GM18499 (cell line): Measurements from ENCODE around the gene RNASEH2C.
"Not testable (repeated sequence)": the region's sequence is repeated elsewhere in the genome, so short reads cannot be mapped to it uniquely, and the experiment has no call there.

Source experiments
- ATAC-seq: cut with Tn5 transposase; IDR thresholded peaks from one replicate; pipeline ENCODE4 v1.9.1; 2021; ENCODE audit warnings: moderate number of reproducible peaks; ENCODE audit not compliant: insufficient read depth, unreplicated experiment

Gene RNASEH2C

DNA sequence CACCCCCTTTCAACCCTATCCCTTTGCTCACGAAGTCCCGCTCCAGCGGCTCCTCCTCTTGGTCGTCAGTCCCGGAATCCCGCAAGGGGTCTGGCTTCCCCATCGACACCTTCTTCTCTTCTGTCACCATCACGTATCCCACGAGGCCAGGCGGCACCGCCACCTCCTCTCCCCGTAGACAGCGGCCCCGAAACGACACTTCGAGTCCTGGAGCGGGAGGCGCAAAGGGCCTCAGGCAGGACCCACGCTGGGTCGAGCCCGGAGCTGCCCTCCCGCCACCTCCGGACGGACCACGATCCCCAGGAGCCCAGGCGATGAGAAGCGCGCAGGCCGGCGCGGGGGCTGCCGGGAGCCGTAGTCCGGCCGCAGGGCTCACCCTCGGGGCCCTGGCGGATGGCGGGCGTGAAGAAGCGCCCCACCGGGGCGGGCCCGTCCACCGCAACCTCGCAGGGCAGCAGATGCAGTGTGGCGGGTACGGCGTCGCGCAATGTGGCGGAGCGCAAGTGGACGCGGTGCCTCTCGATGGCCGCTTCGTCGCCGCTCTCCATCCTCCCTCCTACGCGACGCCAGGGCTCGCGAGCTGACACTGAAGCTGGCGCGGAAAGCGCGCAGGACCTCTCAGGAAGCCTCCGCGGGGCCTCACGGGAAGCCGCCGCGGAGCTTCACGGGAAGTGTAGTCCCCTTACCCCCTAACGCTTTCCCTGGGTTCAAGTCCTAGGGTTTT, at the start of gene RNASEH2C:
TSS of gene RNASEH2C (minus strand) at position 588 of the 724 bp plus-strand sequence. CDS start at position 548, 40 bp downstream.
- ATAC-seq, result no peak

- ATAC-seq, result not testable (repeated sequence)
Observed at GRCh38 chr11:65767806-65768205, 47.2 kb upstream of the RNASEH2C start.

- no peak for ATAC-seq
Observed at GRCh38 chr11:65767406-65767805, 46.8 kb upstream of the RNASEH2C start.

- ATAC-seq, result no peak
Observed at GRCh38 chr11:65766535-65766934, 45.9 kb upstream of the RNASEH2C start.

DNA sequence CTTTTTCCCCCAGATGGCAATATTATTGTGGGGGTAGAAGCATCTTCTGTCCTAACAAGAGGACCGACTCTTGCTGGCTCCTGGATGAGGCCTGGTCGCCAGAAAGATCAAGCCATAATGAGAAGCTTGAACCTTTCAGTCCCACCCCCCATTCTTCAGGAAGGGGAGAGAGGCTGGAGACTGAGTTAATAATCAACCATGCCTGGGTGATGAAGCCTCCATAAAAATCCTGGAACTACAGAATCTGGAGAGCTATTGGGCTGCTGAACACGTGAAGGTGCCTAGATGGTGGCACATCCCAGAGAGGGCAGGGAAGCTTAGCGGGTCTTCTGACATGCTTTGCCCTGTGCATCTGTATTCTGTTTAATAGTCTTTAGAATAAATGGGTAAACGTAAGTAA, 43.8 kb upstream of the RNASEH2C start:
- no peak for ATAC-seq

- not testable (repeated sequence) for ATAC-seq
Observed at GRCh38 chr11:65762816-65763215, 42.2 kb upstream of the RNASEH2C start.

GRCh38 chr11:65762169-65762568, 41.6 kb upstream of the RNASEH2C start:
- not testable (repeated sequence) for ATAC-seq

GRCh38 chr11:65745049-65745448, 24.5 kb upstream of the RNASEH2C start:
- no peak for ATAC-seq

DNA sequence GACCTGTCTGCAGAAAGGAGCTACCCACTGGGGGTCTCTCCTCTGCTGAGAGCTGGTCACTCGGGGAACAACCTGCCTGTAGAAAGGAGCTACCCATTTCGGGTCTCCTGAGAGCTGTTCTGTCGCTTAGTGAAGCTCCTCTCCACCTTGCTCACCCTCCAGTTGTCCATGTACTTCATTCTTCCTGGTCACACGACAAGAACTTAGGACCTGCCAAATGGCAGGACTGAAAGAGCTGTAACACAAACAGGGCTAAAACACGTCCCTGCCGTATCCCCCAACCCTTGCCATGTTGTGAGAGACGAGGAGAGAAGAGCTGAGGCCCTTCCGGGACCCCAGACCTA, 24.1 kb upstream of the RNASEH2C start:
- ATAC-seq, result no peak

DNA sequence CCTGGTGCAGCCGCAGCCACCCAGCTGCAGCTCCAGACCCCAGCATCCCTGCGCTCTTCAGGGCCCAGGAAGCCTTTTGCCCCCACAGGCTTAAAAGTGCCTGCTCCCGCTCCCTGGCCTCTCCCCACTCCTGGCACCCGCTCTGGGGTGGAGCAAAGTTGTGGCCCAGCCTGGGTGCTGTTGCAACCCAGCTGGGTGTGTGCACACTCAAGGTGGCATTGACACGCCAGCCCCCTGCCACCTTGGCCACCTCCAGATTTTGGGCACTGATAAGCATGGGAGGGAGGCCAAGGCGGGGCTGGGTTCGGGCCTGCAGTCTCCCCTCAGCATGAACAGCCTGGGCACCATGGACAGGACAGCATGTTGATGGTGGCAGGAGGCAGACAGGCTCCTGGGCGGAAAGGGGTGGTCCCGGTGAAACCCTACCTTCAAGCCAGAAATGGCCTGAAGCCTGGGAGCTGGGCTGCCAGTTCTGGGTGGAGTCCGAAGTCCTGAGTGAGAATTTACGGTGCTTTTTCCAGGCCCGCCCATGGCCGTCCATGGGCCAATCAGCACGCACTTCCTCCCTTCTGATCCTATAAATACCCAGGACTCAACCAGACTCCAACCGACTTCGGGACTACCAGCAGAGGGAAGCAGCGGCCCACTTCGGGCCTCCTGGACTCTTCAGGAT, 23.6 kb upstream of the RNASEH2C start:
- no peak for ATAC-seq

DNA sequence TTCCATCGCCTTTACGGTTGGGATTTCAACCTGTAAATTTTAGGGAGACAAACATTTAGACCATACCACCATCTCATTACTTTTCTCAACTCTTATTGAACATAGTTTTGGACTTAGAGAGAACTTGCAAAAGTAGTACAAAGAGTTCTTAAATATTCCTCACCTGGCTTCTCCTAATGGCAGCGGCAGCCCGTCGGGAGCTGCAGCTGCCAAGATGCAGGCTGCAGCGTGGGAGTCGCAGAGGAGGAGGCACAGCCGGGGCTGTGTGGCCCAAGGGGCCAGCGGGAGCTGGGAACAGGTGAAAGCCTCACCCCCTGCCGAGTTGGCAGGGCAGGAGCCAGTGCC, 23.1 kb upstream of the RNASEH2C start:
- no peak for ATAC-seq

DNA sequence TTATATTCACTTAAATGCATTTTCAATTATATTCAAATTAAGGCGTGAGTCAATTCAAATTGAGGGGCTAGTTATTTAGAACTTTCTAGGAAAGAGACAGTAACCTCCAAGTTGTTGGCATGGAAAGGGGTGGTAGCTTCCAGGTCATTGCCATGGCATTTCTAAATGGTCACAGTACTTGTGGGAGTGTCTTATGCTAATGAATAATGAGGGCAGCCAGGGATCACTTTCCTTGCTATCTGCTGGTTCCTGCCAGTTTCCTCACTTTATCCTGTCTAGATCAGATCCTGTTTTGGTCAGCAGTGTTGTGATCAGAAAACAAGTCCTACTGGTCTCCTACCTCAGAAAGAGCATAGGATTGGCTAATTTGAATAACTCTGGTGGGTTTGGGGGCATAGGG, 21.8 kb upstream of the RNASEH2C start:
- ATAC-seq, result no peak

DNA sequence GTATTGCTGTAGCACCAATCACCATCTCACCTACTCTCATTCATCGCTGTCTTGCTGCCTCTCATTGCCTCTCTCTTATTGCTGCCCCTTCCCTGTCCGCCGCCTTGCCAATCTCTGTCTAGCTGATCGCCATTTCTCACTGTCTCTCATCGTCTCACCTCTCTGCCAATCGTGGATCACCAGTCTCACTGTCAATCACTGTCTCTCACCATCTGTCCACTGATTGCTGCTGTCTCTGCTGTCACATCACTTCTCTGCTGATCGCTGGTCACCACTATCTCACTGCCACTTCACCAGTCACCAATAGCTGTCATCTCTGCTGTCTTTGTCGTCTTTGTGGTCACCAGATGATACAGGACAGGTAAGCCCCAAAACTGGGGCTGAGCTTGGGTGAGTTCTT, 20.6 kb upstream of the RNASEH2C start:
- ATAC-seq, result no peak

- no peak for ATAC-seq
Observed at GRCh38 chr11:65739022-65739421, 18.4 kb upstream of the RNASEH2C start.

DNA sequence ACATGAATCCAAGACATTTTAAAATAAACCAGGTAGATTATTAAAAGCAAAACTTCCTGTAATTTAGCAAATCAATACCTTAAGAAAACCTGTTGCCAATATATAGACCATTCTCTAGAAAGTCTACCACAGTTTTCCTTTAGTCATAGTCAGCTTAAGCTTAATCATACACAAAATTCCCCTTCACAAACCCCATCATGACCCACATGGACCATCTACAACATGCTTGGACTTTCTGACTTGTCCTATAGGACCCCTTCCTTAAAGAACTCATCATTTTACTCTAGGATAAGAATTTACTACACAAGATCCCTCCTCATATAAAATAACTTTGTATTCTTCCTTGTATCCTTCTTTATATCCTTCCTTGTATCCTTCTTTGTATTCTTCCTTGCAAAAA, 16.2 kb upstream of the RNASEH2C start:
- no peak for ATAC-seq

GRCh38 chr11:65735111-65735510, 14.5 kb upstream of the RNASEH2C start:
- ATAC-seq, result not testable (repeated sequence)

GRCh38 chr11:65730461-65730860, 9.9 kb upstream of the RNASEH2C start:
- ATAC-seq, result no peak

DNA sequence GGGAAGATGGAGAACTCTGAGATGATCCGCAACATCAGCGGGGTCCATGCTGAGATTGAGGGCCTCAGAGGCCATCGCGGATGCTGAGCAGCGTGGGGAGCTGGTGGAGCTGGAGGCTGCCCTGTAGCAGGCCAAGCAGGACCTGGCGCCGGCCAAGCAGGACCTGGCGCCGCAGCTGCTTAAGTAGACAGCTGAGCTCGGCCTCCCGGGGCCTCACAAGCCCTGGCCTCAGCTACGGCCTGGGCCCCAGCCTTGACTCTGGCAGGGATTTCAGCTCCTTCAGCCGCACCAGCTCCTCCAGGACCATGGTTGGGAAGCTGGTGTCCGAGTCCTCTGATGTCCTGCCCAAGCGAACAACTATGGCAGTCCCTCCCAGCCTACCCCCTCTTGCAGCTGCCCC, 7.3 kb upstream of the RNASEH2C start:
- ATAC-seq, result no peak

DNA sequence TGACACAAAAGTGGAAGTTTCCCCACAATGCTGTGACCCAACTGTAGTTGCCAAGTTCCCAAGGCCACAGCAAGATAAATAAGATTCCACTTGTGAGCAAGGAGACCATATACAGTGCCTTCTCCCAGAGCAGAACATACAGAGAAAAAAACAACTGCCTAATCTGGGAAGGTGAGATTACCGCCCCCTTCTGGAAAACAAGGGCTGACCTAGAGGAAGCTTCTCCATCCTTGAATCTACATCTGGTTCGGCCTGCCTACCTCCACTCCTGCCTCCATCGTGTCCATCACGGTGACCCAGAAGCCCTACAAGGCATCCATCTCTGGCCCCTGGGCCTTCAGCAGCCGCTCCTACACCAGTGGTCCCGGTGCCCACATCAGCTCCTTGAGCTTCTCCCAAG, 6.1 kb upstream of the RNASEH2C start:
- ATAC-seq, result no peak

DNA sequence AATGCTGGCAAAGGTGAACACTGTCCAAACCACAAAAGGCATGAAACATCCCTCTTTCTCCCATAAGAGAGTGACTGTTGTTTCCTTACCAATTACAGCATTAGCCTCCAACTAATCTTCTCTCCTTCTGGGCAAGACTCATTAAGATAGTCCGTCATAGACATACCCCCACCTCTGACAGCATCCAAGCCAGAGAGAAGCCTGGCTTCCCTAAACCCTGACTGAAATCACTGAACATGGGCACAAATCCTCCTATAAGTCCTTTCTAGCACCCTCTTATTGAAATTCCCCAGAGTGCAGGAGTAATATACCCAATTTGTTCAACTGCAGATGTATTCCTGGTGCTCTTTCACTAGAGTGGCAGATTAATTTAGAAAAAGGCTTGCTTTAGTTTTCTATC, 1.7 kb upstream of the RNASEH2C start:
- ATAC-seq, result no peak

DNA sequence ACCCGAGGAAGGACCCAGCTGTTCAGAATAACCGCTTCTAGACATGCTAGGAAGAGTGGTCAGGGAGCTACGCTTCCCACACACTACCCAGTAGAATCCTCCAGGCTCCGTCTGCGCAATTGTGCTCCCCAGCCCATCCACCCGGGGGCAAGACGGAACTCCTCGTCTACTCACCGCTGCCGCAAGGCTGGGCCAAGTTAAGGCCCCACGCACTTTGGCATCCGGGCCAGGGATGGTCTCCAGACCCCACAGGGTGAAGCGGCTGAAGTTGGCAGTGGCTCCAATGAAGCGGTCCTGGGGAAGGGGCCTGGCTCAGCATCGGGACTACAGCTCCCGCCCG, 757 bp downstream of the RNASEH2C start:
- no peak for ATAC-seq

GRCh38 chr11:65718964-65719492, 1.6 kb downstream of the RNASEH2C start:
- no peak for ATAC-seq
